ENCODE measurements around the gene PTTG1IP.

PTTG1IP gene

DNA sequence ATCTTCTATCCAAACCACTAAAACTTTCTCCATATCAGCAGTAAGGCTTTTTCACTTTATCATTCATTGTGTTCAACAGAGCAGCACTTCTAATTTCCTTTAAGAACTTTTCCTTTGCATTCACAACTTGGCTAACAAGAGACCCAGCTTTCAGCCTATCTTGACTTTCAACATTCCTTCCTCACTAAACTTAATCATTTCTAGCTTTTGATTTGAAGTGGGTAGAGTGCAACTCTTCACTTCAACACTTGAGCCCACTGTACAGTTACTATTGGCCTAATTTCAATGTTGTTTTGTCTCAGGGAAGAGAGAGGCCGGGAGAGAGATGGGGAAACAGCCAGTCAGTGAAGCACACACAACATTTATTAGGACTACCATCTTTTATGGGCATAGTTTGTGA, 73.8 kb downstream of the PTTG1IP start:
- no peak for TF ChIP-seq ZFX (IDR thresholded peaks at IDR 0.05)
- TF ChIP-seq, protein P1, sequence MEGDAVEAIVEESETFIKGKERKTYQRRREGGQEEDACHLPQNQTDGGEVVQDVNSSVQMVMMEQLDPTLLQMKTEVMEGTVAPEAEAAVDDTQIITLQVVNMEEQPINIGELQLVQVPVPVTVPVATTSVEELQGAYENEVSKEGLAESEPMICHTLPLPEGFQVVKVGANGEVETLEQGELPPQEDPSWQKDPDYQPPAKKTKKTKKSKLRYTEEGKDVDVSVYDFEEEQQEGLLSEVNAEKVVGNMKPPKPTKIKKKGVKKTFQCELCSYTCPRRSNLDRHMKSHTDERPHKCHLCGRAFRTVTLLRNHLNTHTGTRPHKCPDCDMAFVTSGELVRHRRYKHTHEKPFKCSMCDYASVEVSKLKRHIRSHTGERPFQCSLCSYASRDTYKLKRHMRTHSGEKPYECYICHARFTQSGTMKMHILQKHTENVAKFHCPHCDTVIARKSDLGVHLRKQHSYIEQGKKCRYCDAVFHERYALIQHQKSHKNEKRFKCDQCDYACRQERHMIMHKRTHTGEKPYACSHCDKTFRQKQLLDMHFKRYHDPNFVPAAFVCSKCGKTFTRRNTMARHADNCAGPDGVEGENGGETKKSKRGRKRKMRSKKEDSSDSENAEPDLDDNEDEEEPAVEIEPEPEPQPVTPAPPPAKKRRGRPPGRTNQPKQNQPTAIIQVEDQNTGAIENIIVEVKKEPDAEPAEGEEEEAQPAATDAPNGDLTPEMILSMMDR (conservative IDR thresholded peaks at IDR 0.05), result no peak
- no peak overlapping the region for H3K27ac ChIP-seq

All from C4-2B (cell line).